HG03520 (cell line): ENCODE data around the gene CHD1L.
"Not testable (repeated sequence)": the region's sequence is repeated elsewhere in the genome, so short reads cannot be mapped to it uniquely, and the experiment has no call there.

Experiments
- ATAC-seq: cut with Tn5 transposase; IDR thresholded peaks from one replicate; pipeline ENCODE4 v1.9.1; 2021; ENCODE audit warnings: mild to moderate bottlenecking, moderate library complexity; ENCODE audit not compliant: unreplicated experiment

Gene CHD1L

GRCh38 chr1:147264158-147264768 is 21.8 kb downstream of the CHD1L start:
- ATAC-seq = no peak

DNA sequence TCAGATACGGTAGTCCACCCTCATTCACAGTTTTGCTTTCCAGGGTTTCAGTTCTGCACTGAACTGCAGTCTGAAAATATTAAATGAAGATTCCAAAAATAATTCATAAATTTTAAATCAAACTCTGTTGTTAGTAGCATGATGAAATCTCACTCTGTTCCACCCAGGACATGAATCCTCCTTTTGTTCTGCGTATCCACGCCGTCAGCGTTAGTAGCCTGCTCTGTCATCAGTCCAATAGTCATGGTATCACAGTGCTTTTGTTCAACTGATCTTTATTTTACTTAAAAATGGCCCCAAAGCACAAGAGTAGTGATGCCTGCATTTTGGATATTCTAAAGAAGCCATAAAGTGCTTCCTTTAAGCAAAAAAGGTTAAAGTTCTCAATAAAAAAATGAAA is 23.9 kb downstream of the CHD1L start:
- ATAC-seq = no peak

DNA sequence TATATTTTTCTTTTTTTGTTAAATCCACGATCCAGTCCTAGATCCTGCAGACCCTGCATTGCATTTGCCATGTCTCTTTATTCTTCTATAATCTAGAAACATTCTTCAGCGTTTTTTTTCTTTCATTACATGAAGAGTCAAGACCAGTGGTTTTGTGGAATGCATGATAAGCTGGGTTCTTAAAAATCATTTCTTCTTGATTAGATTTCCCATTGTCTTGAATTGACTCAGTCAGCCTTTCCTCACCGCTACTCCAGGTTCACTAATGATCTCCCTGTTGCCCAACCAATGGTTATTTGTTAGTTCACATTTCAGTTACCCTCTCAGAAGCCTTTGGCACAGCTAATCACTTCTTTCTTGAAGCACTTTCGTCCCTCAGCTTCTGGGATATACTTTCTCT is 25.2 kb downstream of the CHD1L start:
- ATAC-seq = no peak

DNA sequence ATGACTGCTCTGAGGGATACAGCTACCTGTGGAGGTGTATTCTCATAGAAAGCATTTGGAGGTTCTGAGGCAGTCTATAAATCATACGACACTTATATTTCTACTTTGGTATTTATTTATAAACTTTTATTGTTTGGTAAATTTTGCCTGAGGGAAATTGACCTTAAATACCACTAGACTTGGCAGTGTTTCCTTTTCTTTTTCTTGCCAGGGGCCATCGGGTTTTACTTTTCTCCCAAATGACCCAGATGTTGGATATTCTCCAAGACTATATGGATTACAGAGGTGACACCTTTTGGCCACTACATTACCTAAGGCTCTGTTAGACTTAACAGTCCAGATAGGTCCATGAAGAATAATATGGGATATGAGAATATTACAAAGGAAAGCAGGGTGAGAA is 28.2 kb downstream of the CHD1L start:
- no peak for ATAC-seq

- ATAC-seq = no peak
These were observed 29.6 kb downstream of the CHD1L start for GRCh38 chr1:147272042-147272441.

GRCh38 chr1:147273409-147274336 is 31.2 kb downstream of the CHD1L start:
- no peak for ATAC-seq

- no peak for ATAC-seq
These were observed 39.5 kb downstream of the CHD1L start for GRCh38 chr1:147281950-147282349.

DNA sequence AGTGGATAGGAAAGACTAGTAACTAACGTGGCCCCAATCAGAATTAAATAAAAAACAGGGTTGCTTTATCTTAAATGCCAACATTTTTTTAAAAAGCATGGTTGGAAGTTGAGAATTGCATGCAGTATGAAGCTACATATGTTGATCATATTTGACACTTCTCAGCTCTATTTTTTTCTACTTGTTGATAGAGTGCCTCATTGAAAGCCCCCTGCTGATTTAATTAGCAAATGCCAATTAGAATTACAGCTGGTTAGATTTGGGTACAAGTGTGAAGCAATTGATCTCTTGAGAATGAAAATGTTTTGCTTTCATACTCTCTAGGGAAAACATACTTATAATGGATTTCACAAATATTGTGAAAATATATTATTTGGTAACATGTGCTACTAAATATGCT is 40.5 kb downstream of the CHD1L start:
- no peak for ATAC-seq

- no peak for ATAC-seq
These were observed 44.8 kb downstream of the CHD1L start for GRCh38 chr1:147287133-147287865.

GRCh38 chr1:147292012-147292411 is 49.5 kb downstream of the CHD1L start:
- no peak for ATAC-seq

DNA sequence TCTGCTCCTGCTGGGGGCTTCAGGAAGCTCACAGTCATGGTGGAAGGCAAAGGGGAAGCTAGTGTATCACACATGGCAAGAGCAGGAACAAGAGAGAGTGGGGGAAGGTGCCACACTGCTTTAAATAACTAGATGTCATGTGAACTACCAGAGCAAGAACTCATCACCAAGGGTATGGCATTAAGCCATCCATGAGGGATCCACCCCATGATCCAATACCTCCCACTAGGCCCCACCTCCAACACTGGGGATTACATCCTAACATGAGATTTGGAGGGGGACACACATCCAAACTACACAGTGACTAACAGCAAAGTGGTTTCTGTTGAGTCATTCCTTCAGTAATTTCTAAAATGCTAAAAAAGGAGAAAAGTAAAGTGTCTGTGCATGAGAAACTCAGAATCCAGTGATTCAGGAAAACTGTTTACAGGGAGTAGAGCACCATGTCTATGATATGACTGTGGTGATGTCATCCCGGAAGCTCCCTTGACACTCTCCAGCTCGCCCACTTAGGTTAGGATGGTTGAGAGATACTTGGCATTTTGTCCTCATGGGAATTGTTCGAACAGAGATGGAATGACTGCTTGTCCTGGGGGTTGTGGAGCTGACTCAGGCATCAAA is 50.3 kb downstream of the CHD1L start:
- ATAC-seq = no peak

DNA sequence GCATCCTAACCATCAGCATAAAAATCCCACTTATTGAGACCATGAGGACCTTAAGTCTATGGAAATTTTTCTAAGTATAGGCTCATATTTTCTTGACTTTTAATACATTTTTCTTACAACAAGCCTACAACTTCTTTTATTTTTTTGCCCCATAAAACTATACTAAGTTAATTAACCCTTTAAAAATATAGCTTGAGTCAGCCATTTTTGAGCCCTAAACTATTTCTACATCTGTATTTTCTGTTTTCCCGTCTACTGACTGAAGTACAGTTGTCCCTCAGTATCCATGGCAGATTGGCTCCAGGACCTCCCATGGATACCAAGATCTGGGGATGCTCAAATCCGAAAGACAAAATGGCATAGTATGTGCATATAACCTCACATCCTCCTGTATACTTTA is 55.0 kb downstream of the CHD1L start:
- ATAC-seq = no peak

GRCh38 chr1:147305803-147306202 is 63.3 kb downstream of the CHD1L start:
- not testable (repeated sequence) for ATAC-seq

GRCh38 chr1:147316968-147317367 is 74.5 kb downstream of the CHD1L start:
- no peak for ATAC-seq

- ATAC-seq = not testable (repeated sequence)
These were observed 84.6 kb downstream of the CHD1L start for GRCh38 chr1:147326933-147327687.

DNA sequence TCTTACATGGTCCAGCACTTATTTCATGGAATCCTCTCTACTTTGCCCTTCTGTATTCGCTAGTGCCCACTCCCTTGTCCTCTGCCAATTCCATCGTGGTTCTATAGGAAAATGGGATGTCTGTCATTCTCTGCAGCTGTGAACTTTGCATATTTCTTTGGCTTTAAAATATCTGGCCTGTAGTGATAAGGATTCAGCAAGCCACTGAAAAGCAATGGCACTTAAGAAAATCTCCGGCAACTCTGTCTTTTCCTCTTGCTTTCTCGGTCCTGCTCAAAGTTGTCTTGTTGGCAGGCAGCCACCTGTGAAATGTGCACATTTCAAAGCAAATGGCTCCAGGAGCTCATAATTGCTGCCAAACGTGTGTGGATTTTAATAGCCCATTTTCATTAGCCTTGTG is 91.8 kb downstream of the CHD1L start:
- ATAC-seq = no peak

GRCh38 chr1:147336291-147336690 is 93.8 kb downstream of the CHD1L start:
- no peak for ATAC-seq

- ATAC-seq = no peak
These were observed 94.7 kb downstream of the CHD1L start for GRCh38 chr1:147337040-147337630.

DNA sequence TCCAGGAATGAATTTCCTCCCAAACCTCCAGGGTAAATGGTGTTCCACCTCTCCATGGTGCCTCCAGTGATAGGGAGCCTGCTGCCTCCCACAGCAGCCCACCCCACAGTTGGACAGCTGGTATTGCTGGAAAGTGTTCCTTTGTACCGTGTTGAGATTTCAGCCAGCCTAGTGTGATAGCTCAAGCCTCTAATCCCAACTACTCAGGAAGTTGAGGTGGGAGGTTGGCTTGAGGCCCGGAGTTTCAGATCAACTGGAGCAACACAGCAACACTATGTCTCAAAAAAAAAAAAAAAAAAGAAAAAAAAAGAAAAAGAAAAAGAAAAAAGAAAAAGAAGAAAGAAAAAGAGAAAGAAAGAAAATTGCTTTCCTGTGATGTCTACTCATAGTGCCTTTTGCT is 96.1 kb downstream of the CHD1L start:
- no peak for ATAC-seq

- ATAC-seq = no peak
These were observed 98.8 kb downstream of the CHD1L start for GRCh38 chr1:147341246-147341645.
